SU-DHL-6 (cell line): Measurements from ENCODE around the gene SIGLEC9.

Experiments
- H2AFZ ChIP-seq: fragments of 200-600 bp; sonication (generic); 2 replicates; pipeline ENCODE4 v1.6.1; 2014; ENCODE audit warnings: low read depth, mild to moderate bottlenecking, moderate library complexity, mixed read lengths, antibody characterized with exemption, low read length; ENCODE audit not compliant: severe bottlenecking
- H3F3A ChIP-seq: fragments of 200-600 bp; shearing (Covaris generic); 2 replicates; pipeline ENCODE4 v1.6.0; 2016; ENCODE audit warnings: antibody characterized with exemption, mild to moderate bottlenecking; ENCODE audit not compliant: insufficient read depth
- H3K27ac ChIP-seq: fragments of 200-600 bp; sonication (generic); 2 replicates; pipeline ENCODE4 v1.5.1; 2016; ENCODE audit warnings: low read depth, mild to moderate bottlenecking, low read length, moderate library complexity, mixed read lengths
- H3K27me3 ChIP-seq: fragments of 200-600 bp; sonication (generic), shearing (Covaris generic); 2 replicates; pipeline ENCODE4 v1.6.0; 2014; ENCODE audit warnings: mild to moderate bottlenecking, low read length
- H3K36me3 ChIP-seq: fragments of 200-600 bp; sonication (generic); 2 replicates; pipeline ENCODE4 v1.6.1; 2014; ENCODE audit warnings: mild to moderate bottlenecking, low read length, mixed read lengths
- H3K4me2 ChIP-seq: fragments of 300-600, 200-600 bp; shearing (Covaris generic), sonication (generic); 2 replicates; pipeline ENCODE4 v1.6.0; 2014; ENCODE audit warnings: low read length, low read depth, mild to moderate bottlenecking; ENCODE audit not compliant: poor library complexity, severe bottlenecking
- H3K4me3 ChIP-seq: fragments of 200-600 bp; sonication (generic); 2 replicates; pipeline ENCODE4 v1.5.1; 2014; ENCODE audit warnings: antibody characterized with exemption, low read length, mild to moderate bottlenecking, mixed read lengths; ENCODE audit not compliant: insufficient read depth, poor library complexity, severe bottlenecking
- H3K79me2 ChIP-seq: fragments of 200-600 bp; sonication (generic); 2 replicates; pipeline ENCODE4 v1.6.1; 2014; ENCODE audit warnings: mild to moderate bottlenecking, low read length, moderate library complexity; ENCODE audit not compliant: insufficient read depth
- H3K9ac ChIP-seq: fragments of 200-600 bp; sonication (generic); 2 replicates; pipeline ENCODE4 v1.7.0; 2014; ENCODE audit warnings: mild to moderate bottlenecking, low read length
- H3K9me2 ChIP-seq: fragments of 200-600 bp; sonication (generic); replicated peaks from 2 replicates; pipeline ENCODE4 v1.6.1; 2014; ENCODE audit warnings: low read length; ENCODE audit not compliant: insufficient read depth
- H3K9me3 ChIP-seq: fragments of 200-600 bp; sonication (generic); 2 replicates; pipeline ENCODE4 v1.6.1; 2014; ENCODE audit warnings: low read length, mixed read lengths; ENCODE audit not compliant: insufficient read depth
- H4K20me1 ChIP-seq: fragments of 200-600 bp; sonication (generic); 2 replicates; pipeline ENCODE4 v1.6.1; 2014; ENCODE audit warnings: low read depth, mild to moderate bottlenecking, antibody characterized with exemption, low read length, moderate library complexity, mixed read lengths
- EZH2phosphoT487 ChIP-seq: fragments of 200-600 bp; sonication (generic), shearing (Covaris generic); conservative IDR thresholded peaks from 2 replicates; pipeline ENCODE4 v1.6.1; 2018; ENCODE audit warnings: mild to moderate bottlenecking, antibody characterized with exemption, low read length, moderate library complexity, mixed read lengths
- TF ChIP-seq, protein P1 (sequence below): fragments of 200-600 bp; sonication (generic); IDR thresholded peaks from one replicate; pipeline ENCODE4 v1.5.1; 2017; ENCODE audit warnings: antibody characterized with exemption, mild to moderate bottlenecking, low read length, moderate library complexity; ENCODE audit not compliant: insufficient read depth, poor library complexity, severe bottlenecking

The SIGLEC9 gene

DNA sequence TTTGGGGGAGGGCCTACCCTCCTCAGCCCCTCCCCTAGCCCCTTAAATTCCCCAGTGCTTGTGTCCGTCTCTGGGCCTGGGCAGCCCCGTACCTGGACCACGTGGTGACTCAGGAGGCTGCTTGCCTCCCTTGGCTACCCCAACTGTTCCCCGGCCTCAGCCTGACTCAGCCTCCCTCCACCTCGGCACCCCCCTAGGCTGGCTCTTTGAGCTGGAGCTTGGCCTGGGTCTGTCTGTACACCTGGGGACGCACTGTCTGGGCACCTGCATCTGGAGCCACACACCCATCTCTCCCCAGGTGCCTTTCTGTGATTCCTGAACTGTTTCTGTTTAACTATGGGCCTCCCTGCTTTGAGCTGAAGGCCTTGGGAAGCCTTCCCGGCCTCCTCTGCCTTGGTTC is 40.2 kb upstream of the SIGLEC9 start:
- Histone ChIP-seq H3K9me3 (no peaks in the 10 kb centered on the region), H2AFZ (no peak overlapping the region), H3K36me3 (no peaks in the 10 kb centered on the region), H3K4me2 (no peak overlapping the region), H4K20me1 (no peaks in the 10 kb centered on the region), H3K4me3 (no peak overlapping the region), H3K9me2 (no peaks in the 10 kb centered on the region), H3K27me3 (no peaks in the 10 kb centered on the region), H3K79me2 (no peaks in the 10 kb centered on the region), H3F3A (no peaks in the 10 kb centered on the region), H3K27ac (no peak overlapping the region), H3K9ac (no peak overlapping the region)
- TF ChIP-seq, protein P1, sequence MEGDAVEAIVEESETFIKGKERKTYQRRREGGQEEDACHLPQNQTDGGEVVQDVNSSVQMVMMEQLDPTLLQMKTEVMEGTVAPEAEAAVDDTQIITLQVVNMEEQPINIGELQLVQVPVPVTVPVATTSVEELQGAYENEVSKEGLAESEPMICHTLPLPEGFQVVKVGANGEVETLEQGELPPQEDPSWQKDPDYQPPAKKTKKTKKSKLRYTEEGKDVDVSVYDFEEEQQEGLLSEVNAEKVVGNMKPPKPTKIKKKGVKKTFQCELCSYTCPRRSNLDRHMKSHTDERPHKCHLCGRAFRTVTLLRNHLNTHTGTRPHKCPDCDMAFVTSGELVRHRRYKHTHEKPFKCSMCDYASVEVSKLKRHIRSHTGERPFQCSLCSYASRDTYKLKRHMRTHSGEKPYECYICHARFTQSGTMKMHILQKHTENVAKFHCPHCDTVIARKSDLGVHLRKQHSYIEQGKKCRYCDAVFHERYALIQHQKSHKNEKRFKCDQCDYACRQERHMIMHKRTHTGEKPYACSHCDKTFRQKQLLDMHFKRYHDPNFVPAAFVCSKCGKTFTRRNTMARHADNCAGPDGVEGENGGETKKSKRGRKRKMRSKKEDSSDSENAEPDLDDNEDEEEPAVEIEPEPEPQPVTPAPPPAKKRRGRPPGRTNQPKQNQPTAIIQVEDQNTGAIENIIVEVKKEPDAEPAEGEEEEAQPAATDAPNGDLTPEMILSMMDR = no peak
- no peak for TF ChIP-seq EZH2phosphoT487

DNA sequence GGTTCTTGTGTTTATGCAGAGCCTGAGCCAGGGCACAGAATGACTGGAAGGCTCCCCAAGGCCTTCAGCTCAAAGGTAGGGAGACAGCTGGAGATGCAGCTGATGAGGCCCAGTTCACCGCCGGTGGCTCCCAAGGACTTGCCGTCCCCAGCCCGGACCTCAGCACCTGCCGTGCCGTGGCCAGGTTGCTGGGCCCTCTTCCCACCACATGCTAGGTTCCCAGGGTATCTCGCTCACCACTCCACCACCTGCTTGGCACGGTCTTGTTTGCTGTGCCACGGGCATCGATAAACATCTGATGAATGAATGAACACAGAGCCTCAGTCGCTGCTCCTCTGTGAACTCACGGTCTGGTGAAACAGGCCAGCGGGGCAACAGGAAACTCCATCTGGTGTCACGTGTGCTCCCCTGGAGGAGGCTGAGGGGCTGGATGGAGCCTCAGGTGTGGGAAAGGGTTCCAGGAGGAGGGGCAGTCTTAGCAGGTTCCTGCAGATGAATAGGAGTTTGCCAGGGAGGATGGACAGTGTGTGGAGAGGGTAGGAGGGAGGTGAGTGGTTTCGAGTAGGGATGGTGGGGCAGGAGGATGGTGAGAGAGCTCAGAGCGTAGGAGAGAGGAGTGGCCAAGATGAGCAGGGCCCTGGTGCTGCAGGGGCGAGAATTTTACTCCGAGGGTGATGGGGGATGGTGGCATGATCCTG is 38.4 kb upstream of the SIGLEC9 start:
- no peak overlapping the region for H3K4me2 ChIP-seq
- no peaks in the 10 kb centered on the region for H4K20me1 ChIP-seq
- no peak overlapping the region for H3K4me3 ChIP-seq
- TF ChIP-seq, protein P1 = no peak
- TF ChIP-seq EZH2phosphoT487 = no peak
- no peak overlapping the region for H3K9ac ChIP-seq
- no peaks in the 10 kb centered on the region for H3K27me3 ChIP-seq
- H3K9me2 ChIP-seq = no peaks in the 10 kb centered on the region
- H3K79me2 ChIP-seq = no peaks in the 10 kb centered on the region
- H2AFZ ChIP-seq = no peak overlapping the region
- H3K36me3 ChIP-seq = no peaks in the 10 kb centered on the region
- no peaks in the 10 kb centered on the region for H3K9me3 ChIP-seq
- no peaks in the 10 kb centered on the region for H3F3A ChIP-seq
- H3K27ac ChIP-seq = no peak overlapping the region

DNA sequence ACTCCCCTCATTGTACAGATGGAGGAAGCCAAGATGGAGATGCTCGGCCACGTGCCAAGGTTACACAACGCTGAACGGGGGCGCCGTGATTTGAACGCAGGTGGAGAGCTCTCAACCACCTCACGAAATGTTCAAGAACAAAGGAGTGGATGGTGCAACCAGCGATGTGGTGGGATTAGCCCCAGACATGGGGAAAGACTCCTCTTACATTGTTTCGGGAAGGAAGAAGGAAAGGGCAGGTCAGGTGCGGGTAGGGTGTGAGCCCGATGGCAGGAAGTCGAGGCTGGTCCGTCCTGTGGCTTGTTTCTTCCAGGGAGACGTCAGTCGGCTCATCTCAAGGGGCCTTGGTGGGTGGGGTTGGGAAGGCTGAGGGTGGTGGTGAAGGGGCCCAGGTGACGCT is 34.9 kb upstream of the SIGLEC9 start:
- H3K27ac ChIP-seq = no peak overlapping the region
- no peaks in the 10 kb centered on the region for H3K9me2 ChIP-seq
- no peaks in the 10 kb centered on the region for H3K9me3 ChIP-seq
- TF ChIP-seq, protein P1 = no peak
- TF ChIP-seq EZH2phosphoT487 = no peak
- H3F3A ChIP-seq = no peaks in the 10 kb centered on the region
- no peak overlapping the region for H3K9ac ChIP-seq
- H2AFZ ChIP-seq = no peak overlapping the region
- no peak overlapping the region for H3K4me2 ChIP-seq
- peaks cover 2% of the 10 kb centered on the region; the same call in 1 of the 2 replicates for H4K20me1 ChIP-seq
- no peak overlapping the region for H3K4me3 ChIP-seq
- no peaks in the 10 kb centered on the region for H3K27me3 ChIP-seq
- no peaks in the 10 kb centered on the region for H3K79me2 ChIP-seq
- no peaks in the 10 kb centered on the region for H3K36me3 ChIP-seq
